HG03095 (cell line): ENCODE measurements around the gene COX19.
A peak's percentile ranks its signal among the peaks of the same experiment; 100 is the strongest.
"Not testable (repeated sequence)": the region's sequence is repeated elsewhere in the genome, so short reads cannot be mapped to it uniquely, and the experiment has no call there.

ENCODE experiments used
- ATAC-seq: cut with Tn5 transposase; IDR thresholded peaks from one replicate; pipeline ENCODE4 v1.9.1; 2021; ENCODE audit warnings: moderate library complexity; ENCODE audit not compliant: unreplicated experiment

COX19 gene

GRCh38 chr7:931871-932650 lies 43.3 kb downstream of the COX19 start:
- ATAC-seq = no peak

DNA sequence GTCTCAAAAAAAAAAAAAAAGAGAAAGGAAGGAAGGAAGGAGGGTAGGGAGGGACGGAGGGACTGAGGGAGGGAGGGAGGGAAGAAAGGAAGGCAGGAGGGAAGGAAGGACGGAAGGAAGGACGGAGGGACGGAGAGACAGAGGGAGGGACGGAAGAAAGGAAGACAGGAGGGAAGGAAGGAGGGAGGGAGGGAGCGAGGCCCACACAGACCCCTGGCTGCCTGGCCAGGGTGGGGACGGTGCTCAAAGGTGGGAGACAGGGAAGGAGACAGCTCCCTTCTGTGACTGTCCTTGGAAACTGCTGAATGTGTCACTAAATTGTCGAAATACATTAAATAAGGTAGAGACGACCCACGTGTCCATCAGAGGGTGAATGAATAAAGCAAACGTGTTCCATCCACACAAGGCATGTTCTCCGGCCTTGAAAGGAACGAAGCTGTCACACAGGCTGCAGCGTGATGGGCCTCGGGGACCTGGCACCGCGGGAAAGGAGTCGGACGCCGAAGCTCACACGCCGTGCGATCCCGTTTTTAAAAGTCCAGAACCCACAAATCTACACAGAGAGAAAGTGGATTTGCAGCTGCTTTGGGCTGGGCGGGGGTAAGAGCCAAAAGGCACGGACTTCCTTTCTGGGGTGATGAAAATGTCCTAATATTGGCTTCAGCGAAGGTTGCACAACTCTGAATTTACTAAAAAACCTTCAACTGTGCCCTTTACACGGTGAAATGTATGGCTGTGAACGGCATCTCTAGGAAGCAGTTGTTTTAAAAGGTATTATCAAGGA lies 44.2 kb downstream of the COX19 start:
- no peak for ATAC-seq

DNA sequence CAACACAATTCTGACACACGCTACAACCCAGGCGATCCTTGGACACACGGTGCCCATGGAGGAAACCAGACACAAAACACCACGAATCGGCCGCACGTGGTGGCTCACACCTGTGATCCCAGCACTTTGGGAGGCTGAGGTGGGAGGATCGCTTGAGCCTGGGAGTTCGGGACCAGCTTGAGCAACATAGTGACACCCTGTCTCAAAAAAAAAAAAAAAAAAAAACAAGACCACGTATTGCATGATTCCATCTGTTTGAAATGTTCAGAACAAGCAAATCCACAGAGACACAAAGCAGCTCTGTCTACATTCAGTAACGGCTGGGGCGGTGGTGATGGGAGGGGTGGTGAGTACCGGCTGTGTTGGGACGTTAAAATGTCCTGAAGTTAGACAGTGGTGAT lies 46.0 kb downstream of the COX19 start:
- no peak for ATAC-seq

DNA sequence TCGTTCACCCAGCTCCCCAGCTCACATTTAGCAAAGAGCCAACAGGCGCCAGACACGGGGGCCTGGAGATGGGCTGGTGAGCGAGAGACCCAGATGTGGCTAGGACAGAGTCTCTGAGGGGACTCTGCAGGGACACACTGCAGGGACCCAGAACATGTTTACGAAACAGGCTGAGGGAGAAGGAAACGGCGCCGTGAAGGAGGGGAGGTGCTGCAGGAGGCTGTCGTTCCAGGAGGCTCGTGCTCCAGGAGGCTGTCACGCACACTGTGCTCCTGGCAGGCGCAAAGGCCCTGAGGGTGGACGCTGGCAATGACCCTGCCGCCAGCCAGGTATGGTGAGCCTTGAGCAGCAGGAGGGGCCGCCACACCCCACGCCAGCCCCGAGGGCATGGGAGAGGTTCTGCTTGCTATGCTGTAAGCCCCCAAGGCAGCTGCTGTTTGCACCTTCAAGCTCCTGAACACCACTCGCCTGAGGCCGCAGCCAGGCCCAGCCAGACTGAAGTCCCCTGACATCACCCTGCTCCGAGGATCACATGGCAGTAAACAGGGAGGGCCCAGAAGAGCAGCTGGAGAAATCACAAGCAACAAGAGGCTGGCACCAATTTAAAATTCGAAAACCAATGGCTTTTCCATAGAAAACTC lies 48.2 kb downstream of the COX19 start:
- no peak for ATAC-seq

- no peak for ATAC-seq
Measured at GRCh38 chr7:926061-927030, 49.0 kb downstream of the COX19 start.

DNA sequence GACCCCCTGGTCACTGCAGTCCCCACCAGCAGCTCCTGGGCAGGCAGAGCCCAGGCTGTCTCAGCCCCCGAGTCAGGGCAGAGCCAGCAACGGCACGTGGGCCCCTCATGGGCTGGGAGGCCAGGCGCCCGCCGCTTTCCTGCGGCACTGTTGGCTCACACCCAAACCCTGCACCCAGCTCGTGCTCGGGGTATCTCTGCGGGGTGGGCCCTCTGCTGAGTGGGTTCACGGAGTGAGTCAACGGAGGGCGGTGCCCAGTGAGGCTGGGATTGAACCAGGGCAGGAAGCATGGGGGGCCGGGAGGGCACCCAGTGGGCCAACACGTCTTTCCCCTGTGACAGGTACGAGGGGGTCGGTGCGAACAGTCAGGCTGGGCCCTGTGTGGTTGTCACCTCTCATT lies 49.7 kb downstream of the COX19 start:
- ATAC-seq = no peak

- ATAC-seq = peak; percentile 42
Measured at GRCh38 chr7:924541-925231, 50.7 kb downstream of the COX19 start.

- ATAC-seq = not testable (repeated sequence)
Measured at GRCh38 chr7:924042-924441, 51.3 kb downstream of the COX19 start.

GRCh38 chr7:923108-924041 lies 52.0 kb downstream of the COX19 start:
- ATAC-seq = peak; percentile 76

DNA sequence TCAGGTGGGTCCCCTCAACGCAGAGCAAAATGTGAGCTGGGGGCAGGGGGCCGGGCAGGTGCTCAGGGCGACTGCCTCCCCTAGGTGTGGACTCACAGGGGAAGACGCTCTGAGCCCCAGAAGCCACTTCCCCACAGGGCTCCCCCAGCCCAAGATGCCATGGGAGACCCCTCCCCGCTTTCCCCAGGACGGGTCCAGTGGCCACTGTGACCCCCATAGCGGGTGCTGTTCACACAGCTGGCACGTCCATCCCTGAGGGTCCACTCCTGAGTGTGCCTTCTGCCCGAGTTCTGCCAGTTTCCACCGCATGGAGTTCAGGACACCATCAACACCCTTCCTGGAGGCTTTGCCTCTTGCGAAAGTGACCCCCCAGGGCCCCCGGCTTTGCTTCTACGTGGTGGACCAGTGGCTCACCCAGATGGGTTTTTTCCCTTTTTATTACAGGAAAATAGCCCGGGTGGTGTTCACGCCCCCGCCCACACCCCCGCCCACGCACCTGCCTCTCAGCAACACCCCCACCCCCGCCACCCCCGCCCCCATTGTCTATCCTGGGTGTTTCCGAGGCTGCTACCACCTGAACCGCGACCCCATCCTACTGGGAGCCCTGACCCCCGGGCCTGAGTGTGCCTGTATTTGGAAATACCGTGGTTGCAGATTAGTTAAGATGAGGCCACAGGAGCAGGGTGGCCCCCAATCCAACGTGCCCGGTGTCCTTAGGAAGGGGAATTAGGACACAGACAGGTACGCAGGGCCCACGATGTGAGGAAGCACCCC lies 52.8 kb downstream of the COX19 start:
- ATAC-seq = no peak

DNA sequence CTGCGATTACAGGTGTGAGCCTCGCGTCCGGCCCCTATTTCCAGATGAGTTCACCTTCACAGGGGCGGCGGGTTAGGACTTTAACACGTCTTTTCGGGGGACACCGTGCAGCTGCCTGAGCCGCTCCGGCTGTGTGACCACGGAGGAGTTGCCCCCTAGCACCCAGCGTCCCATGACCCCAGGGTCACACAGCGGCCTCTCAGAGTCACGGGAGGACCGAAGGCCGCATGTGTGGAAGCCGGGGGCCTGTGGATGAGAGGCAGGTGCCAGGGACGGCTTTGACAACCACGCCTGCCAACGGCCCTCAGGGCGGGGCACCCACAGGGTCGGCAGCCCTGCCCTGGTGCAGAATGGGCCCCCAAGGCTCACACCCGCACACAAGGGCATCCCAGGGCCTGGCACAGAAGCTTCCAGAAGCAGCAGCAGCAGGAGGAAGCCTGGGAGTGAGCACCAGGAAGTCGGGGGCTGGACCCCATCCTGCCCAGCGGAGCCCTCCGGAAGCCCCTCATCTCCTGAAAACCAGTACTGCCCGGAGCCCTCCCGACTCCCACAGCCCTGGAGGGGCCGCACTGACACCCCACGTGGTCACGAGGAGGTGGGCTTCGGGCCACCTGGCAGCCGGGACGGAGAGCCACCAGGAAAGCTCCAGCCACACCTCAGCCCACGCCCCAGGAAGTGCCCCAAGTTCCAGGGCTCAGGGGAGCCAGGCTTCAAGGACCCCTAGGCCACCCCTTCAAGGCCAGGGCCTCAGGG lies 53.6 kb downstream of the COX19 start:
- no peak for ATAC-seq

- no peak for ATAC-seq
Measured at GRCh38 chr7:921071-921461, 54.3 kb downstream of the COX19 start.

DNA sequence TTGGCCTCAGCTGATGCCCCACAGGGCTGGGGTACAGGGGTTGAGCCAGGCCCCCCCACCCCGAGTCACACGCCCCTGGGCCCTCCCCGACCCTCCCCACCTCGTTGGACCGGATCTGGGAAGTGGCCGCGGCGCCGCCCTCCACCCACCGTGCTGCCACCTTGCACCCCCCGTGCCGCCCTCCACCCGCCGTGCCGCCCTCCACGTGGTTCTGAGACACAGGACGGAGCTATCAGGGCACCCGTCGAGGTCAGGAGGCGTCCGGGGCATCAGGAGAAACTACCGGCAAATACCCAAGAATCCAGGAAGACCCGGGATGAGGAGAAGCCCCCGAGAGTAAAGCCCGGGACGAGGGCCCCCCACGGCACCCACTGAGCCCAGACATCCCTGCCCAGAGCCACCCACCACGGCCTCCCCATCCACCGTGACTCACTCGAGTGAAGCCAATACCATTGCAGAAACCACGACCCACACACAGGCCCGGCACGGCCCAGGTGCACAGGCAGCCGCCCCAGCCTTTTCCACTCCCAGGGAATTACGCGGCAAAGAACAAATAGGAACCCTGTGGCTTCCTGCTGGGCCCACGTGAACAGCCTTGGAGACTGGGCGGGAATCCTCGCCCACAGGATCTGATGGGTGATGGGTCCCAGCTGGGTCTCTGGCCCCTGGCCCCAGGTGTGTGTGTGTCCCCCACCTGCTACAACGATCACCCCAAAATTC lies 54.8 kb downstream of the COX19 start:
- no peak for ATAC-seq

GRCh38 chr7:919924-920341 lies 55.4 kb downstream of the COX19 start:
- no peak for ATAC-seq

GRCh38 chr7:919114-919442 lies 56.3 kb downstream of the COX19 start:
- ATAC-seq = no peak

GRCh38 chr7:918441-919113 lies 56.8 kb downstream of the COX19 start:
- no peak for ATAC-seq

GRCh38 chr7:918118-918425 lies 57.3 kb downstream of the COX19 start:
- no peak for ATAC-seq
